Astrocyte (in vitro differentiated cells and primary cell): ENCODE results near the gene ESM1. TPM values are rescaled to one million over a fixed set of nuclear protein-coding genes. Genes with fewer than 3 reads are reported as not detected.

Source experiments
- DNase-seq: peaks from one replicate; pipeline ENCODE4 v3.0.0-alpha.2; 2010; ENCODE audit warnings: low read depth
- FAIRE-seq: peaks from 2 replicates; lab custom pipeline; 2011; peaks lifted over from hg19 to GRCh38; lab: Jason Lieb, UNC
- H2AFZ ChIP-seq: 2 replicates; pipeline ENCODE4 v1.6.0; 2012; ENCODE audit warnings: low read depth, low read length, inconsistent platforms
- H3K27ac ChIP-seq: 2 replicates; pipeline ENCODE4 v1.5.1; 2011; ENCODE audit warnings: low read depth, low read length, inconsistent platforms
- H3K27me3 ChIP-seq: 2 replicates; pipeline ENCODE4 v1.6.0; 2011; ENCODE audit warnings: low read length, inconsistent platforms; ENCODE audit not compliant: insufficient read depth
- H3K36me3 ChIP-seq: 2 replicates; pipeline ENCODE4 v1.5.1; 2011; ENCODE audit warnings: low read length, inconsistent platforms; ENCODE audit not compliant: insufficient read depth
- H3K4me1 ChIP-seq: 2 replicates; pipeline ENCODE4 v1.5.1; 2011; ENCODE audit warnings: low read length, inconsistent platforms; ENCODE audit not compliant: insufficient read depth
- H3K4me2 ChIP-seq: 2 replicates; pipeline ENCODE4 v1.6.0; 2012; ENCODE audit warnings: low read length, inconsistent platforms
- H3K4me3 ChIP-seq: 2 replicates; pipeline ENCODE4 v1.5.1; 2011; ENCODE audit warnings: low read depth, mild to moderate bottlenecking, low read length, inconsistent platforms; ENCODE audit not compliant: insufficient read depth
- H3K79me2 ChIP-seq: 2 replicates; pipeline ENCODE4 v1.6.0; 2012; ENCODE audit warnings: mild to moderate bottlenecking, low read length, inconsistent platforms; ENCODE audit not compliant: insufficient read depth
- H3K9ac ChIP-seq: 2 replicates; pipeline ENCODE4 v1.6.0; 2012; ENCODE audit warnings: mild to moderate bottlenecking, low read length, inconsistent platforms
- H3K9me3 ChIP-seq: 2 replicates; pipeline ENCODE4 v1.5.1; 2012; ENCODE audit warnings: low read depth, mild to moderate bottlenecking, low read length, inconsistent platforms; ENCODE audit not compliant: insufficient read depth
- H4K20me1 ChIP-seq: 2 replicates; pipeline ENCODE4 v1.6.0; 2012; ENCODE audit warnings: low read length, inconsistent platforms; ENCODE audit not compliant: insufficient read depth
- H3K27ac Mint-ChIP-seq: one replicate; pipeline ENCODE4 v1.8.0; 2021; ENCODE audit warnings: mild to moderate bottlenecking, mixed read lengths; ENCODE audit not compliant: unreplicated experiment
- H3K27me3 Mint-ChIP-seq: one replicate; pipeline ENCODE4 v1.8.0; 2021; ENCODE audit warnings: low read depth, mixed read lengths; ENCODE audit not compliant: unreplicated experiment
- H3K36me3 Mint-ChIP-seq: one replicate; pipeline ENCODE4 v1.8.0; 2021; ENCODE audit warnings: low read depth, mixed read lengths; ENCODE audit not compliant: unreplicated experiment
- H3K4me1 Mint-ChIP-seq: one replicate; pipeline ENCODE4 v1.8.0; 2021; ENCODE audit warnings: low read depth, mixed read lengths; ENCODE audit not compliant: unreplicated experiment
- H3K4me3 Mint-ChIP-seq: one replicate; pipeline ENCODE4 v1.8.0; 2021; ENCODE audit warnings: mild to moderate bottlenecking, moderate library complexity, mixed read lengths; ENCODE audit not compliant: unreplicated experiment
- H3K9me3 Mint-ChIP-seq: one replicate; pipeline ENCODE4 v1.8.0; 2021; ENCODE audit warnings: mild to moderate bottlenecking, mixed read lengths; ENCODE audit not compliant: unreplicated experiment
- EZH2 ChIP-seq: IDR thresholded peaks from 2 replicates; pipeline ENCODE4 v1.6.1; 2012; ENCODE audit warnings: mild to moderate bottlenecking, low read length, inconsistent platforms; ENCODE audit not compliant: insufficient read depth
- total RNA-seq: library from RNA; stranded (reverse); gene quantifications from 2 replicates; pipeline ENCODE4 v1.2.1, GENCODE V29; 2021
- TF ChIP-seq, protein P1 (sequence below): IDR thresholded peaks from 2 replicates; pipeline ENCODE4 v1.5.1; 2011; ENCODE audit warnings: low read depth, mild to moderate bottlenecking, inconsistent platforms, low read length, moderate library complexity; ENCODE audit not compliant: insufficient read depth

Gene ESM1
- total RNA-seq, 1 donor from 2014 or later, result 0.54 TPM

DNA sequence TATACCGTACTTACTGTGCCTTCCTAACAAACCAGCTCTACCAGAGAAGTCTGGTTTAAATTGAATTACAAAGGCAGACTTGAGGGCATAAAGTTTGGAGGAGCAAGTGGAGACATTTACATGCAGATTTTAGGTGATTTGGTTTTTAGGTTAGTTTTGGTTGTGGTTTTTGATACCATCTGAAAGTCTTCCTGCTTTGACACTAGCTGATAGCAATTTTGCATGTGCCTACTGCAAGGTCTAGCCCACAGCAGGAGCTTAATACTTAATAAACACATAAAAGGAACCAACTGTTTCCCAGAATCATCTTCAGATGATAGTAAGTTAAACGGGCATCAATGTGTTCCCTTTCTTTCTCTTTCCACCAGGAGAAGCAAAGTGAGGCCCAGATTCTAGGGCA, 3.4 kb upstream of the ESM1 start:
- H3K4me3 ChIP-seq, result no peak overlapping the region
- H3K4me1 Mint-ChIP-seq, result peaks cover 37% of the 10 kb centered on the region
- FAIRE-seq, result no peak
- H3K36me3 ChIP-seq, result no peaks in the 10 kb centered on the region
- H4K20me1 ChIP-seq, result no peaks in the 10 kb centered on the region
- no peak overlapping the region for H3K4me3 Mint-ChIP-seq
- H3K36me3 Mint-ChIP-seq, result no peaks in the 10 kb centered on the region
- no peak overlapping the region for H3K27ac ChIP-seq
- no peaks in the 10 kb centered on the region for H3K27me3 Mint-ChIP-seq
- no peak overlapping the region for H3K9ac ChIP-seq
- H3K27ac Mint-ChIP-seq, result no peak overlapping the region
- no peak overlapping the region for H2AFZ ChIP-seq
- H3K79me2 ChIP-seq, result no peaks in the 10 kb centered on the region
- DNase-seq, result no peak
- no peak overlapping the region for H3K4me2 ChIP-seq
- H3K27me3 ChIP-seq, result no peaks in the 10 kb centered on the region
- no peaks in the 10 kb centered on the region for H3K9me3 Mint-ChIP-seq
- peaks cover 33% of the 10 kb centered on the region for H3K4me1 ChIP-seq
- TF ChIP-seq, protein P1, sequence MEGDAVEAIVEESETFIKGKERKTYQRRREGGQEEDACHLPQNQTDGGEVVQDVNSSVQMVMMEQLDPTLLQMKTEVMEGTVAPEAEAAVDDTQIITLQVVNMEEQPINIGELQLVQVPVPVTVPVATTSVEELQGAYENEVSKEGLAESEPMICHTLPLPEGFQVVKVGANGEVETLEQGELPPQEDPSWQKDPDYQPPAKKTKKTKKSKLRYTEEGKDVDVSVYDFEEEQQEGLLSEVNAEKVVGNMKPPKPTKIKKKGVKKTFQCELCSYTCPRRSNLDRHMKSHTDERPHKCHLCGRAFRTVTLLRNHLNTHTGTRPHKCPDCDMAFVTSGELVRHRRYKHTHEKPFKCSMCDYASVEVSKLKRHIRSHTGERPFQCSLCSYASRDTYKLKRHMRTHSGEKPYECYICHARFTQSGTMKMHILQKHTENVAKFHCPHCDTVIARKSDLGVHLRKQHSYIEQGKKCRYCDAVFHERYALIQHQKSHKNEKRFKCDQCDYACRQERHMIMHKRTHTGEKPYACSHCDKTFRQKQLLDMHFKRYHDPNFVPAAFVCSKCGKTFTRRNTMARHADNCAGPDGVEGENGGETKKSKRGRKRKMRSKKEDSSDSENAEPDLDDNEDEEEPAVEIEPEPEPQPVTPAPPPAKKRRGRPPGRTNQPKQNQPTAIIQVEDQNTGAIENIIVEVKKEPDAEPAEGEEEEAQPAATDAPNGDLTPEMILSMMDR, result no peak
- TF ChIP-seq EZH2, result no peak
- no peaks in the 10 kb centered on the region for H3K9me3 ChIP-seq

DNA sequence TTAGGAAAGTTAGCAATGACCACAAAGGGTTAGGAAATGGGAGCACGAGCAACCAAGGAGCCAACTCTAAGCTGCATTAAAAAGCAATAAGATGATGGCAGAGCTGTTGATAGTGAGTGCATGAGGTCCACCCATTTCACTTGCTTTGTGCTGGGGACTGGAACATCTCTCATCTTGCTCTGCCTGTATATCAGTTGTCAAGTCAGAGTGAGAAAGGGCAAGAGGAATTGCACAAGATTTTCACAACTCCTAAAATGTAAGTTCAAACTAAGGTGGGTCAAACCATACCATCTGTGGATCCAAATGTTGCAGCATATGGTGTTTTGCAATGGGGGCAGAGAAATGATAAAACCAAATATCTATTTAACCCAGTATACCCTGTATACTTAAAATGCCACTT, 2.8 kb upstream of the ESM1 start:
- Histone ChIP-seq H3K4me3 (no peak overlapping the region), H3K27ac (no peak overlapping the region), H2AFZ (no peak overlapping the region), H3K4me1 (peaks cover 30% of the 10 kb centered on the region), H3K79me2 (no peaks in the 10 kb centered on the region), H3K36me3 (no peaks in the 10 kb centered on the region), H3K27me3 (no peaks in the 10 kb centered on the region), H4K20me1 (no peaks in the 10 kb centered on the region), H3K9me3 (no peaks in the 10 kb centered on the region), H3K4me2 (no peak overlapping the region), H3K9ac (no peak overlapping the region)
- FAIRE-seq (no peak), DNase-seq (no peak)
- Mint-ChIP-seq H3K4me3 (no peak overlapping the region), H3K27me3 (no peaks in the 10 kb centered on the region), H3K9me3 (no peaks in the 10 kb centered on the region), H3K27ac (no peak overlapping the region), H3K36me3 (no peaks in the 10 kb centered on the region), H3K4me1 (peaks cover 34% of the 10 kb centered on the region)
- TF ChIP-seq EZH2, result no peak
- TF ChIP-seq, protein P1, result no peak

DNA sequence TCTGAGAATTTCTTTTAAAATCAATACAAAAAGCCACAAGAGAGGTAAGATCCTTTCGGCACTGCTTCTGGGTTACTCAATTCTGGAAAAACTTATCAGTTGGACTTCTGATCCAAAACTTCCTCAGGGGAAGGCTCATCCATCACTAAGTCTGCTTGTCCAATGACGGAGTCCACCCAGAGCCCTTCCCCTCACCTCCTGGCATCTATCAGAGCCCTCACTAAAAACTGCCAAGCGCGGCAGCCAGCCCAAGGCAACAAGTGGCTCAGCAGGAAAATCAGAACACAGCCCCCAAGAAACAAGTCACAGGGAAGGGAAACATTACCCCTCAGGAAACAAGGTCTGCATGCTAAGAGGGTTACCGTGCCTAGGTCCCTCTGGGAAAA, 869 bp upstream of the ESM1 start:
- Mint-ChIP-seq H3K36me3 (no peaks in the 10 kb centered on the region), H3K4me3 (no peak overlapping the region), H3K9me3 (no peaks in the 10 kb centered on the region), H3K27ac (peak overlapping the region; percentile 23), H3K27me3 (no peaks in the 10 kb centered on the region), H3K4me1 (peaks cover 29% of the 10 kb centered on the region)
- no peaks in the 10 kb centered on the region for H3K79me2 ChIP-seq
- H3K36me3 ChIP-seq, result no peaks in the 10 kb centered on the region
- H2AFZ ChIP-seq, result no peak overlapping the region
- H3K27me3 ChIP-seq, result no peaks in the 10 kb centered on the region
- DNase-seq (peak; percentile 39), FAIRE-seq (no peak)
- peaks cover 28% of the 10 kb centered on the region for H3K4me1 ChIP-seq
- H3K27ac ChIP-seq, result peak overlapping the region; percentile 46
- H3K4me3 ChIP-seq, result peak overlapping the region; percentile 45
- H4K20me1 ChIP-seq, result no peaks in the 10 kb centered on the region
- H3K9me3 ChIP-seq, result no peaks in the 10 kb centered on the region
- TF ChIP-seq, protein P1, result no peak
- TF ChIP-seq EZH2, result no peak
- peak overlapping the region; percentile 76 for H3K4me2 ChIP-seq
- peak overlapping the region; percentile 50 for H3K9ac ChIP-seq
